HG03064 (cell line): ENCODE measurements around the gene MACROH2A1.

Experiments used
- ATAC-seq: cut with Tn5 transposase; IDR thresholded peaks from one replicate; pipeline ENCODE4 v1.9.1; 2021; ENCODE audit warnings: low read depth; ENCODE audit not compliant: unreplicated experiment

MACROH2A1 gene

DNA sequence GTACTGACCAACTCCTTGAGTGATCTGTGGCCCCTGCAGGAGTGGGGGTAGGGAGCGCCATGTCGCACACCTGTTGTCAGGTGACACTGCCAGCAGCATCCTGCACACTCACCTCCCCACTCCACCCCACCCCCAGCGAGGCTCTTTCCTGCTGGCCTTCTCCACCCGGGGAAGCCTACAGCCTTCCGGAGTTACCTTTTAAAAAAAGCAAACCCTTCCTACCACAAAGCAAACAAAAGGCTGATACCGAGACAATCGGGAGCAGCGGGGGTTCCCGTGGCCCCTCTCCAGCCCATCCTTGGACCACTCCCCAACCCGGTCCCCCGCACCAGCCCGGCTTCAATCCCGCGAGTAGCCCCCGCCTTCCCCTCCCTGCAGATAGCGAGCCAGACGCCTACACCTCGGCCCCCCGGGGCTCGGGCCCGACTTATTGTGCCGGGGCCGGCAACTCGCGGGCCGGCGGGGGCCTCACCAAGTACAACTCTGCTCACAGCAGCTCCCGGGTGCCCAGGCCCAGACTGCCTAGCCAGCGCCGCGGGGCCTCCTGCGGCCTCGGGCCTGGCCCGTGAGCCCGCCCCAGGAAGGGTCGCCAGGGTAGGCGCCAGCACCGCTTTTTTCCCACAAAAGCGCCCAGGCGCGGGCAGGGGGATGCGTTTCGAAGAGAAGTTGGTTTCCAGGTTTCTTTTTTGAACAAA, 724 bp downstream of the MACROH2A1 start:
- no peak for ATAC-seq

DNA sequence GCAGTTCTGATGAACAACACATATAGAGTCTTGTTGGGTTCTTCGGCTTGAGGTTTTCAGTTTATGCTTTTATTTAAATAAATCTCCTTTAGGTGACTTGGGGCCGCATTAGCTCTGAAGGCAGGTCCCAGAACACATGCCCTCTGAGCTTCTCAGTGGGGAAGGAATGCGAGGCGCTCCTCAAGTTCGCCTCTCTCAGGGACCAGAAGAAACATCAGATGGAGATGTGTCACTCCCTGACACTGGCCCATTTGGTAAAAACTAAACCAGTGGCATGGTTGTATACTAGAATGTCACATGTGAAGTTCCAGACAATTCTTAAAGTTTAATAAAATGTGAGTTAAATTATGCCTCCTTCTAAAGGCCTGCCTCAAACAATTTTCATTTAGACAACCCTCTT, 1.9 kb downstream of the MACROH2A1 start:
- ATAC-seq: no peak

DNA sequence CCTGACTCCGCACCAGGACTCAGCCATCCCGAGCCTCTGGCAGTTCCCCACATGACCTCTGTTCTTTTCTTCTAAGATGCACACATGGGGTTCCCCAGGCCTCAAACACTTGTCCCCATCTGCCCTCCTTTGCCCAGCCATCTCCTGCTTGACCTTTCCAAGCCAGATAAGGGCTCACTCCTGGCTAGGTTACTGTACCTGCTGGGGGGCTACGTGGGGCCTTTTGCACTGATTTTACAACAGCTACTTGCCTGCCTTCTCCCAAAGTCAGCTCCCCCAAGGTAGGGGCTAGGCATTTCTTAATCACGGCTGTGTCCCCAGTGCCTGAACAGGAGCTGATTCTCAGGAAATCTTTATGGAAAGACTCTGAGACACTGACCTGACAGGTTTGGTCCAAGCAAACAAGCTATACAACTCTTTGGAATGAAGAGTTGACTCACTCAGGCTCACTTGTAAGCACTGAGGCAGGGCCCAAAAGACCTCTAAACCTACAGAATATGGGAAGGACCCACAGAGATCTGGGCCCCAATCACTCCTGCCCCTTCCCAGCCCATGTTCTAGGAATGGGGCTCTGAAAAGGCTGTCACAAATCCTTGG, 2.5 kb downstream of the MACROH2A1 start:
- no peak for ATAC-seq

DNA sequence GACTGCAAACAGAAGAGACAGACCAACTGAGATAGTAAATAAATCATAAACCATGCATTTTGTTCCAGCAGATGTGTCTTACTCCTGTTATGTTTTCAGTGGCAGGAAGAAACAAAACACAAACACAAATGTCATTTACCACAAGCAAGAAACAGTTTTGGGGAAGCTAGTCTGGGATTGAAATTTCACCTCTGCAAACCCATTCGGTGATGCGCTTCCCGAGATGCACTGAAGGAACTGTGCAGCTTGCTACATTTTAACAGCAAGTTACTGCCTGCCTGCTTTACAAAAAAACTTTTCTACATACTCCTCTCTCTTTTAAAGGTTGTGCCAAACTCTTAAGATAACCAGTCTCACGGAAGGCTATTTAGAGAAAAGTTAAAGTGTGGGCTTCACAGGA, 3.2 kb downstream of the MACROH2A1 start:
- ATAC-seq: no peak

DNA sequence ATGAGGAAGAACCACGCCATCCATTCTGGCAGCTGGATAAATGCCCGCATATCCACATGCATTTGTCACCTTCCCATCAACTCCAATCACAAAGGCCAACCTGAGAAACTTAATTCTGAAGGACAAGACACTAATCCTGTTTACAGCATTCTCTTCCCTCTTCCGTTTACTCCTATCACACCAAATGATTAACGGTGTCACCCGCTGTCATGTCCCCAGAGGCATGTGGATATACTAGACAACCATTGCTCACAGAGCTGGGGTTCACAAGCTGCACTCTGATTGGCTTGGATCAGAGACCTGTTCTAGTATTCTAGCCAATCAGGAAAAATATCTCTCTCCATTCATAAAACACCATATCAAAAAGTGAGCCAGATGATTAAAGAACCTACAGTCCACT, 3.6 kb downstream of the MACROH2A1 start:
- no peak for ATAC-seq

DNA sequence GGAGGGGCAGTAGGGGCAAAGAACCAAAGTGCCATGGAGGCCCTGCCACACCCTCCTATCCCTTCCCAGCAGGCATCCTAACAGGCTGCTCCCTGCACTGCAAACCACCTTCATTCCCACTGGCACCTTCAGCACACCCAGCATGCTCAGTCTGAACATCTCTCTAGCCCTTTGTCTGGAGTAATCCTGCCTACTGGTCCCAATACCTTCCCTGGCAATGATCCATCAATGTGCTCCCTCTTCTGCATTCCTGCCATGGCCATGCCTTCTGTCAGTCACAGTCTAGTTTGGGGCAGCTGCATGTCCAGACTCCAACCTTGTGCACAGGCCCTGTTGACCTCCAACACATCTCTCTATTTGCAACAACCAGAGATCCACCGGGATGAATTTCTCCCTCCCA, 4.9 kb downstream of the MACROH2A1 start:
- no peak for ATAC-seq

DNA sequence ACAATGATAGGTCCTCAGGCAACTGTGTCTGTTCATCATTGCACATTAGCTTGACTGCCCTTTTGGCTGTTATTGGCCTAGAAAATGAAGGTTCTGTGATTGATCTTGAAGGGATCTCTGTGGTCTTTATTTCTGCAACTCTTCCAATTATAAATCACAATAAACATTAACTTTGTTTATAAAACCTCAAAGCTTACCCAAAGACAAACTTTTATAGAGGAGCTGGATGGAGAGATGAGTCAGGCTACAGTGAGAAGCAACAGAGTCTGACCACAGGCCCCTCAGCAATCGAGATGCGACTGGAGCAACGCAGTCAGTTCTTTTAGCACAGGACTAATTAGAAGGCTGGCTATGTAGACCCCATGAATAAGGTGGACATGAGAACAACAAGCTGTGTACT, 5.3 kb downstream of the MACROH2A1 start:
- ATAC-seq: no peak

DNA sequence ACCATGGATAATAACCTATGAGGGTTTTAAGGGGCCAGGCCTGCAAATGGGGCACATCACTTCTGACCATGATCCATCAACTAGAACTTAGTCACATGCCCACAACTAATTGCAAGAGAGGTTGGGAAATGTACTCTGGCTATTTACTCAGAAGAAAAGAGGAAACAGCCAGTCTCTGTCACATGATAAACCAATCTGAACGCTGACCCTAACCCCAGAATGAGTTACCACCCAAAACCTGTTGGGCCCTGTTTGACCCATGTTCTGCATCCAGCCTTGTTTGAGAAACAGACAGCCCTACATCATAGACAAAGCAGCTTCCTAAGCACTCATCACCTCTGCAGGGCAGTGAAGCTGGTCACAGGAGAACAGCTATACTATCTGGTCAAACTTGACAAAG, 5.8 kb downstream of the MACROH2A1 start:
- ATAC-seq: no peak

DNA sequence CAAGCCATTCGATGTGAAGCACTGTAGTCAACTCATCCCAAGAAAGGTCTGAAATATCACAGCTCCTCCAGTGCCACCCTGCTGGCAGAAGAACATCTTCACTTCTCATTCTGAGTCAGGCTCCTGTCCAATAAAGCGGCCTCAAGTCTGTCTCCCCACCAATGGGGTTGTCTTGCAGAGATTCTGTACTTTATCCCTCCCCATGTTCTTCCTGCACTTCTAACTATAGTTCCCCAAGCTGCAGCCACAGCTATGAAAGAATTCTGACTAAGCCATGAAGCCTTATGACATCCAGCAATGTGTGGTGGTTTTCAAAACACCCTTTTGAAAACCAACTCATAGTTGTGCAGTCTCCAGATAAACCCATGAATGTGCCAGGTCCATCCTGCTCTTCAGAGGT, 6.8 kb downstream of the MACROH2A1 start:
- no peak for ATAC-seq

DNA sequence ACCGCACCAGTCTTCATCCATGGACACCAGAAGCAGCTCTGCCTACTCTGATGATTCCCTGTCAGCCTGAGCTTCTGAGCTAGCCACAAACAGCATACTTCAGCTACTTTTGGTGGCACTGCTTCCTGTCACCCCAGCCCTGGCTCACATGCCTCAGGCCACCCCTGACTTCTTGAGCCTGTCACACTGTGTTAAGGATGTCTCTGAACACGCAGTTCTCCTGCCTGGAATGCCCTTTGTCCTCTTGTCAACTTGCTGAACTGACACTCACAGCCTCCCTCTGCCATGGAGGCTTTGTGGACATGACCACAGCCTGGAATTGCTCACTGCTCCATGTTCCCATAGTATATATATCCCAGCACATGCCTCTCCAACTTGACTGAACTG, 7.2 kb downstream of the MACROH2A1 start:
- ATAC-seq: no peak

DNA sequence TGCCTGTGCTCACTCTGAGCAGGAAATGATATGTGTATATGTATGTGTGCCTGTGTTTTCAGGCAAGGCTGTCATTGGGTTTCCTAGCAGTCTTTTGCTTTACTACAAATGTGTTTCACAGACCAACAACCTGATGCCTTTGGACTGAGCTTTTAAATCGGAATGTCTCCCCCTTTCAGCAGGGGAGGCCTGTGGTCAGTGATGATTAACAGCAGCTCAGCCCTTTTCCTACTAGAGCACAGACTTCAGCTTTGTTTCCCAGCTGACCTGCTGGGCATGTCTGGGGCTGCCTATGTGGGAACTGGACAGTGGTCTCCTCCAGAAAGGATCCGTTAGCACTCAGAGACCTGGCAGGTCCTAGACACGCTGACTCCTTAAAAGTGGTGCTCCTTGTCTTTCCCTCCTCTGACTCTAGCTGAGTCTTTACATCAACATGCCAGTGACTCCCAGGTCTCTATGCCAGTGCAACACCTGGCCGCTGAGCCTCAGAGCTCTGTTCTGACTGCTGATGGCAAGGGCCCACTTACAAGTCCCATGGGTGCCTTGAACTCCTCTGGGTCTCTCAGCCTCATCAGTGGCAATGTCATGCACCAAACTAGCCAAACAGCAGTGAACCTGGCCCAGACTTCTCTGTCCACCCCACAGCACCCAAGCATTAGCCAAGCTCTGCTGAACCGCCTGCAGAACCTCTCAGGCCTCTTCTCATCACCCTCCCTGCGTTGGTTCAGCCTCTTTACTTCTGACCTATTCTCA, 7.7 kb downstream of the MACROH2A1 start:
- ATAC-seq: no peak

DNA sequence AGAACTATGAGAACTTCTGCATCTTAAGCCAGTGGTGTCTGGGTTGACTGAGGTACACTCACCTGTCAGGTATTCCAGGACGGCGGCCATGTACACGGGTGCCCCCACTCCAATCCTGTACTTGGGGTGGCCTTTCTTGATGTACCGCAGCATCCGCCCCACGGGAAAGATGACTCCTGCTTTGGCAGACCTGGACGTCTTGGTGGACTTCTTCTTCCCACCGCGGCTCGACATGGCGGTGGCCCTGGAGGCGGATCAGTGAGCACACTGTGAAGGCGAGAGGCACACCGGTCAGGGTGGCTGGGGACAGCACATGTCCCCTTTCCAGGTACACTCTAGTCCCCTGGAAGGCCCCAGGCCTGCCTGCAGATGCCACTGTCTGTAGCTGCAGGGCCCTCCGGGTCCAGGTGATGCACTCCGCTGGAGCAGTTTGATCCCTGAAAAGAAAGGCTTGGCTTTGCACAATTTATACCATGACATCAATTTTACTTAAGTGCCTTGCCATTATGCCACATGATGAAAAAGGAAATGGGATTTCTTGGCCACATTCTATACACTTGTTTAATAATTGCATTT, 10.1 kb downstream of the MACROH2A1 start:
- no peak for ATAC-seq

DNA sequence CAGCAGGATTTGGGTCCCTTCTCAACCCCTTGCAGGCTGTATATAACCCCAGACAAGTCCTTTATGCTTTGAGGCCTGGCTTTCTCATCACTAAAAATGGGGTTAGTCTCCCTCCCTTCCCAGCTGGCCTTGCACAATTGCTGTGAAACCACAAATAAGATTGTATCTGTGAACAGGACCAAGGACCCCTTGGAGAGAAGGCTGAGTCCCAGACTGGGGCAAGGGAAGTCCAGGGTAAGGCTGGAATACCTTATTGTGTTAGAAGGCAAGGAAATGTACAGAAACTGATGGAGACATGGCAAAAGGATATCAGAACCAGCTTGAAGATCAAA, 11.4 kb downstream of the MACROH2A1 start:
- no peak for ATAC-seq

DNA sequence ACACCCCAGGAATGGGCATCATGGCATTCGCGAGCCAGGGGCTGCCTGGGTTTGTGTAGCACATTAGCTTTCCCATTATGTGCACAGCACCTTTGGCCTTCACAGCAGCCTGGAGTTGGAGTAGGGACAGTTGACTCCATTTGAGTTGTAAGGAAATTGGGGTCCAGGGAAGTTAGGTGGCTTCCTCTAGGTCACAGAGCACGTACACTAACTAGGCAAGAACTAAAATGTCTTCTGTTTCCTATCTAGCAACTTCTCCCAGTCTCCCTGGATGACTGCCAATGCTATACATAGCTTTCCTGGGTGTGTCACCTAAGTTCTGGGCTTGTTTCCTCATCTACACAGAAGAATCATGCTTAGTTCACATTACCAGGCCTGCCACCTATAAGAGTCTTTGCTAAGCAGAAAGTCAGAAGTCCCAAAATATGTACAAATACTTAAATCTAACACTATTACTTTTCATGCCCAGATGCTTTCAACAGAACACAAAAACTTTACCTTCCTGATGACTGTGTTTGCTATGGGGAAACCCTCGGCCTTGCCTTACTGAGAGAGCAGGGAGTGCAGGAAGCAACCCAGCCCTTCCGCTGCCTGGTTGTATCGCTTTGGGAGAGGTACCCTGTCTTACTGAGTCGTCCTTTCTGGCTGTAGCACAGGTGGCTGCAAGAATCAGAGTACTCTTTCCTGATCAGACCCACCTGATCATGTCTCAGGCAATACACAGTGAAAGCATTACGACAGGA, 12.0 kb downstream of the MACROH2A1 start:
- no peak for ATAC-seq

DNA sequence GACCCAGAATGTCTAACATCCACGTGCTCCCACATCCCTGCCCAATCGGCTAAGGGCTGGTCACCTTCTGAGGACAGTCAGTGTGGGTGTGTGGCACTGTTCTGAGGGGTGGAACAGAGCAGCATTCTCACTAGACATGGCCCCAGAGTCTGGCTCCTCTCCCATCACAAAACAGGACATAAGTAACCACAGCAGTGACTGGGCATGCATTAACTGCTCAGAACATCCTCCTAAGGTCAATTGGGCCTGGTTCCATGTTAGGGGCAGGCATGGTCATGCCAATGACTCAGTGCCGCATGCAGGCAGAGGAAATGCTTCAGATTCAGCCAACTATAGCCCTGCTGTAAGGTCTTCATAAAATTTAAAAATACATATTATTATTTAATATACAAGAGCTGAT, 12.9 kb downstream of the MACROH2A1 start:
- ATAC-seq: no peak

DNA sequence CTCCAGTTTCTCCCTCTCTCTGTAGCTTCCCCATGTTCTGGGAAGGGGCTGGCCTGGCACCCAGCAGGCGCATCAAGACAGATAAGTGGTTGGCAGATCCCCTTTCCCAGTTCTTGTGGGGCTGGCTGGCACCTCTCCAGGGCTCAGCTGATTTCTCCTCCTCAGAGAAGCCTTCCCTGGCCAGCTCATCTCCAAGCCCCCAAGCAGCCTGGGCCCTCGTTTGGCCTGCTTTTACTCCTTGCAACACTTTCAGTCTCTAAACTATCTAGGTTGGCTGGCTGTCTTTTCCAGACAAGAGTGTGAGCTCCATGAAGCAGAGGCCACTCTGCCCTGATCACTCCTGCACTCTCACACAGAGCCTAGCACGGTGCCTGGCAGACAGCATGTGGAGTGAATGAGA, 13.5 kb downstream of the MACROH2A1 start:
- ATAC-seq: no peak

DNA sequence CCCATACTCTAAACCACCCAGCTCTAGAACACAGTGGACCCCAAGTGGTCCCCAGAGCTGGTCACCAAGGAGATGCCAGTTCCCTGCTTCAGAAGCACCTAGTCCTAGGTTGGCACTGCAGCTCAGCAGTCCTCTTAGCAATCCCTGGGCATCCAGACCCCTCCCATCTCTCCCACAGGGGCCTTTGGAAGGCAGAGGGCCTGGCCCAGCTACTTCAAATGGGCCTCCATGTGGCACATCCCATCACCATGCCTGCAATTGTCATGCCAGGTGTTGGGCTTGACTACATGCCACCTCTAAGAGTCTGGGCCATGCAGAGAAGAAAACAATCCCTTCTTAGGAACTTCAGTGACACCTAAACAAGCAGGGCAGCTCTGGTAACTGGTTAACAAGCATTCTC, 14.1 kb downstream of the MACROH2A1 start:
- no peak for ATAC-seq

DNA sequence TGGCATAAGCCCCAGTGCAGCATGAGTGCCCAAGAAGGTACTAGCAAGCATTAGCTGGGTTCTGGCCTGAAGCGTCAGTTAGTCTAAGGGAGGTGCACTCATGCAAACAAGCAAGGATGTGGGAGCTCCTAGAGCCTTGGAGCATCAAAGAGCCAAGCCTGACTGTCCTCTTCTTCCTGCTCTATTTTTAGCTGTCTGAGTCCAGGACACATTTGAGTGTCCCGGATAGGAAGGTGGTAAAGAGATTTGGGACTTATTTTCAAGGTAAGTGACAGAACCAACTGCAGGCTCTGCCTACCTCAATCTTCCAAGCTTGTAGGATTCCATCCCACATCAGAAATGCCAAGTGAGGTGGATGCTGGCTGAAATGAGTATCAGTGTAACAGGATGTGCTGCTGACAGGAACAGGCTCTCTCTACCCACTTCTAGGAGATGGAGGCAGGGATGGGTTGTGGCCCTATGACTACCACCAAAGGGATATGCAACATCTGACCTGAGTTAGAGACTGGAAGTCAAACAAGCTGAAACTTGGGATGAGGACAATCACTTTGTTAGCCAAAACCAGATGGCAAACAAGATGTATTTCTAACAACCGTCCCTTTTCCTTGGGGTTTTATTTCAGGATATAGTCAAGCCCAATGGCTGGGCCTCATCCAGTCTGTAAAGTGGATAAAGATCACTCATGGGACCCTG, 15.1 kb downstream of the MACROH2A1 start:
- ATAC-seq: no peak

DNA sequence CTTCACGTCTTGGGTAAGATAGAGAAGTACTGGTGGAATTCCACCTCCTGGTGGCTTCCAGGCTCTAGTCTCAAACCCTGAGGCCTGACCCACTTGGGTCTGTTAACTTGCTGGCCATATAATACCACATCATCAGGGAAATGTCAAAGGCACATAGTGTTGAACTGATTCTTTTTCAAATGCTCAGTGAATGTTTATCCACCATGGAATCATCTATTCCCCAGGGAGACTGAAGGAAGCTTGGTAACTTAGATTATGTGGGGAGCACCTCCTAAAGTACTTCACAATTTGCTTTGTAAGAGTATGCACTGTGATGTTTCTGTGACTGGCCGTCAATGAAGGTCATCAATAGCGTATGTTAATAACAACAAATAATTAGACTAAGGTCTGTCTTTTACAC, 16.1 kb downstream of the MACROH2A1 start:
- no peak for ATAC-seq

DNA sequence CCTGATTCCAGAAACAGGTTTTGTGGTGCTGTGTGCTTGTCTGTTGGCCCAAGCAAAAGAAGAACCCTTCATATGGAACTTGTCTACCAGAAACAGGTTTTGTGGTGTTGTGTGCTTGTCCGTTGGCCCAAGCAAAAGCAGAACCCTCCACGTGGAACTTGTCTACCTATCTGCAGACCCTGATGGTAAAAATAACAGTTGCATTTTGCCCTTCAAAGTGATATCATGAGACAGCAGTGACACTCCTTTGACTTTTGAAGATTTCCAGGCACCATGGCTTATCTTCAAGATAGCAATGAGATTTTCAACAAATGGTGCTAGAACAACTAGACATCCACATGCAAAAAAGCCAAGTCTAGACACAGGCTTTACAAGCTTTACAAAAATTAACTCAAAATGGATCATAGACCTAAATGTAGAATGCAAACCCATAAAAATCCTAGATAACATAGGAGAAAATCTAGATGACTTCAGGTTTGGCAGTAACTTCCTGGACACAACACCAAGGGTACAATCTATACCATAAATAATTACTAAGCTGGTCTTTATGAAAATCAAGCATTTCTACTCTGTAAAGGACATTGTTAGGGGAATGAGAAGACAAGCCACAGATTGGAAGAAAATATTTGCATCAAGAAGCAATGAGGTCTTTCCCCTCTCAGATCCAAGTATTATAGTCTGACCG, 16.8 kb downstream of the MACROH2A1 start:
- ATAC-seq: no peak
